Left ventricle myocardium inferior (tissue), 1 donor: ENCODE data around the gene APBB3. TPM values are rescaled to one million over a fixed set of nuclear protein-coding genes. Genes with fewer than 3 reads are reported as not detected.
A peak's percentile ranks its signal among the peaks of the same experiment; 100 is the strongest.

Experiments
- DNase-seq: peaks from one replicate; pipeline ENCODE4 v3.0.0-alpha.2; 2020
- H3K27ac ChIP-seq: fragments of 200-600 bp; replicated peaks from 2 replicates; pipeline ENCODE4 v1.8.0; 2021
- H3K27me3 ChIP-seq: fragments of 200-600 bp; 2 replicates; pipeline ENCODE4 v1.8.0; 2021; ENCODE audit warnings: low read depth
- H3K36me3 ChIP-seq: fragments of 200-600 bp; 2 replicates; pipeline ENCODE4 v1.8.0; 2021
- H3K4me1 ChIP-seq: fragments of 200-600 bp; 2 replicates; pipeline ENCODE4 v1.8.0; 2021
- H3K4me3 ChIP-seq: fragments of 200-600 bp; 2 replicates; pipeline ENCODE4 v1.8.0; 2021; ENCODE audit warnings: mild to moderate bottlenecking, moderate library complexity
- H3K9me3 ChIP-seq: fragments of 200-600 bp; replicated peaks from 2 replicates; pipeline ENCODE4 v1.8.0; 2021
- CTCF ChIP-seq: fragments of 200-600 bp; IDR thresholded peaks from 2 replicates; pipeline ENCODE4 v1.8.0; 2021; ENCODE audit warnings: antibody characterized with exemption, mild to moderate bottlenecking, borderline replicate concordance
- intact Hi-C: fragments of 100-400 bp; cut with micrococcal nuclease; formaldehyde crosslinking; loops from one replicate; pipeline ENCODE4 v1.11.0; 2022
- total RNA-seq: library from RNA; stranded (reverse); fragmentation: NEBNext Ultra II Directional; extraction: Animal tissue kit (Norgen Biotek cat#: 25700); gene quantifications from one replicate; pipeline ENCODE4 v1.2.1, GENCODE V29; 2021
- donor health status: DM: no; HTN: yes; CAD: no; lungs with severe emphysema.

Gene APBB3
- total RNA-seq, 1 donor from 2014 or later: 12.1 TPM

DNA sequence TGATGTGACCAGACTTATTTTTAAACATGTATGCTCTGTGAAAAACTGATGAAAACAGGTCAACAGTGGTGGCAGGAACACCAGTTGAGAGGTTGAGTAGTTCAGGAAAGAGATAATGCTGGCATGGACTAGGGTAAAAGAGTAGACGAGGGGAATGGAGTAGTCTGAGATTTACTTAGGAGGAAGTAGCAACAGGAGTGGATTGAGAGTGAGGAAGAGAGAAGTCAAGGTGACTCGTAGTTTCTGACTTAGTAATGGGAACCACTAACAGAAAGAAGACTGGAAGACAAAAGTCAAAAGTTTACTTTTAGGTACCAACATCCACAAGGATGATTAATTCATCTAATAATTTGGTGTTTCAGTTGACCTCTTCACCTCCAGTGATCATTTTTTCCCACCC is 10.7 kb downstream of the APBB3 start:
- Histone ChIP-seq H3K4me1 (peaks cover 76% of the 10 kb centered on the region), H3K27ac (peak overlapping the region; percentile 2), H3K9me3 (no peaks in the 10 kb centered on the region), H3K27me3 (no peaks in the 10 kb centered on the region), H3K4me3 (no peak overlapping the region), H3K36me3 (peaks cover 39% of the 10 kb centered on the region)
- DNase-seq: no peak
- intact Hi-C loops: no loop called here
- TF ChIP-seq CTCF: no peak

GRCh38 chr5:140551872-140552271 is 12.5 kb downstream of the APBB3 start:
- no peaks in the 10 kb centered on the region for H3K27me3 ChIP-seq
- H3K36me3 ChIP-seq: peaks cover 39% of the 10 kb centered on the region
- no peak overlapping the region for H3K27ac ChIP-seq
- intact Hi-C loops: no loop called here
- TF ChIP-seq CTCF: no peak
- peaks cover 80% of the 10 kb centered on the region for H3K4me1 ChIP-seq
- no peaks in the 10 kb centered on the region for H3K9me3 ChIP-seq
- no peak overlapping the region for H3K4me3 ChIP-seq
- DNase-seq: no peak

DNA sequence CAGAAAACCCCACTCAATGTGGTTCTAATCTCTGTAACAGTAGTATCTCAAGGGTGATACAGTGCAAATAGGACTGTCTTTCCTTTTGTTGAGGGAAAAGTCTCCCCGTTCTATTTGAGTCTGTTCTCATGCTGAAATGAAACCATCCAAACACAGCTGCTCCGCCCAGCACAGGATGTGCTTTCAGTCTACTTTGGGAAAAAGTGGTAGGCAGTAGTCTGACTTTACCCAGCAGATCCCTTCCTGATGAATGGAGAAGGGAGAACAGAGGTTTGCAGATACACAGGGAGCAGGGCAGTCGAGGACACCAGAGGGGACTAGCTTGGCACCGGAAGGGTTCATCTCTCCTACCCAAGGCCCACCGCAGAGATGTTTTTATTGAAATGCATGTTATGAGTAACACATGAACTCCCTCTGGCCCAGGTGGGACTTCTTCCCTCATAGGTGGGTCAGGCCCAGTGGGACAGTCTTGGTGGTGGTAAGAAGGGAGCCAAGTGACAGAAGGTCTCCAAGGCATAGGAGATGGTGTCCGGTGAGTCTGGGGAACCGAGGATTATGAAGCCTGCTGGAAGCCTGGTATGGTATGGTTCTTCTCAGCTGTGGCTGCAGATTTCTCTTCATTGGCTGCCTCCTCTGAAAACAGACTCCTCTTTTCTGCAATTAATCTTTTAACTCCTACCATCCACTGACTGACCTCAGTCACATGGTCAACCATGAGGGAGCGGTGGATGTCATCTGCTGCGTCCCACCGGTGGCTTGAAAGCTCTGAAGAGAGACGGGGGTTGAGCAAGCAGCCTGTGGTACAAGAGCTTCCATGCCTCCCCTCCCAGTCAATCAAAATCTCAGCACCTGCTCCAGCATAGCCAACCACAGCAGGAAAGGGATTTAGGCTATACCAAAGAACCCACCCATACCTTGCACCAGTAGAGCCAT is 14.0 kb downstream of the APBB3 start:
- no peak for TF ChIP-seq CTCF
- Histone ChIP-seq H3K27ac (peak overlapping the region; percentile 97), H3K9me3 (no peaks in the 10 kb centered on the region), H3K36me3 (peaks cover 39% of the 10 kb centered on the region), H3K4me3 (no peak overlapping the region), H3K27me3 (no peaks in the 10 kb centered on the region), H3K4me1 (peaks cover 74% of the 10 kb centered on the region)
- intact Hi-C loops: no loop called here
- no peak for DNase-seq

GRCh38 chr5:140549237-140550144 is 14.9 kb downstream of the APBB3 start:
- Histone ChIP-seq H3K4me1 (peaks cover 65% of the 10 kb centered on the region), H3K27me3 (no peaks in the 10 kb centered on the region), H3K9me3 (no peaks in the 10 kb centered on the region), H3K27ac (peak overlapping the region; percentile 97), H3K36me3 (peaks cover 46% of the 10 kb centered on the region), H3K4me3 (no peak overlapping the region)
- intact Hi-C loops: loop anchor here (10.0 kb wide), 1 partner anchor 95 kb away; the partner anchor contains the start of genes IK and NDUFA2
- DNase-seq: no peak
- TF ChIP-seq CTCF: no peak

DNA sequence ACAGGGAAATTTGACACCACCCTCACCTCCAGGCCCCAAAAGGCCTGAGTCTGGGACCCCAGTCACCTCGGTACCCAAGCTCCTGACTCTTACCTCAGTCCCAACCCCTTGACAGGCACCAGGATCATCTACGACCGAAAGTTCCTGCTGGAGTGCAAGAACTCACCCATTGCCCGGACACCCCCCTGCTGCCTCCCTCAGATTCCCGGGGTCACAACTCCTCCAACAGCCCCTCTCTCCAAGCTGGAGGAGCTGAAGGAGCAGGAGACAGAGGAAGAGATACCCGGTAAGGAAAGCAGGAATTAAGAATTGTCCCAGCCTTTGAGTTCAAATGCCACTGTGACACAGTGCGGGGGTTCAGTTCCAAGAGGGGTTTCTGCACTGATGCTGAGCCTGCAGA is 15.6 kb downstream of the APBB3 start:
- no peak for TF ChIP-seq CTCF
- Histone ChIP-seq H3K27ac (peak overlapping the region; percentile 97), H3K4me3 (peak overlapping the region; percentile 70), H3K27me3 (no peaks in the 10 kb centered on the region), H3K9me3 (no peaks in the 10 kb centered on the region), H3K4me1 (peaks cover 58% of the 10 kb centered on the region), H3K36me3 (peaks cover 52% of the 10 kb centered on the region)
- intact Hi-C loops: loop anchor here (10.0 kb wide), 1 partner anchor 96 kb away; the partner anchor contains the start of genes IK and NDUFA2
- no peak for DNase-seq
